Measurements from ENCODE around the gene KDM5B.

The KDM5B gene

DNA sequence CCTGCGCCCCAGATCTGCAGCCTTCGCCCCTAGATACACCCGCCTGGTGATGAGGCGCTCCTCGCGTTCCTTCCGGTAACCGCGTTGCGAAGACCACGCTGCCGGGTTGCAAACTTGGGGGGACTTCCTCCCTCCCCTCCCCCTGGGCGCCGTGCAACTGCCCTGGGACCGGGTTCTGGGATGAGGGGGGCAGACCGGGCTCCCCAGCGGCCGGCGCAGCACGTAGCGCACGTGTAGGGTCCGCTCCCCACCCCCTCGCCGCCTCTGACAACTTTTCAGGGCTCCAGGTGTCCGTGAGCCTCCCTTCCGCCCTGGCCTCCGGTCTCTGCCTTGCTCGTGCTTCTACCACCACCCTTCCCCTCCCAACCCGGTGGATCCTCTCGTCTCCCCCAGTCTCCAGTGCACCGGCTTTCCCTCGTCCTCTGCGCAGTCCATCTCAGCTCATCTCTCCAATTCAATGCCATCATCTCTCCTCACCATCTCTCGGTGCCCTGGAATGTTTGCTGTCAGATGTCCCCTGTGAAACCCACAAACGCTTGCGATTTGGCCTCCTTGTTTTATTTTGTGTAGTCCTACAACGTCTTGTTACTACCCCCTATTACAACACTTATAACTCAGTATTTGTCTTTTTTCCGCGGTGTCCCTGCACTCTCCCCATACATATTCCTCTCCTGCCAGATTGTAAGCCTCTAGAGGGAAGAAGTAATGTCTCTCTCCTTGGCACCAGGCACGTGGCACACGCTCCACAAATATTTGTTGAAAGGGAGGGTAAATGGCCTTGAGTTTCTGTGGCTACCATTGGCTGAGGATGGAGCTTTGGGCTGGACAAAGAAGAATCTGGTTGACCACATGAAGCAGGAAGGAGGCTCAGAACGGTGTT is 3.3 kb upstream of the KDM5B start:
- Histone ChIP-seq H3K4me3 (replicated peaks; ENCODE audit: low read depth, low read length) (peak overlapping the region; percentile 71), H3K27me3 (replicated peaks; ENCODE audit: control insufficient read depth, insufficient read depth, low read length) (peaks cover 4% of the 10 kb centered on the region), H3K36me3 (ENCODE audit: control insufficient read depth, insufficient read depth, low read length) (no peaks in the 10 kb centered on the region)
- TF ChIP-seq, protein P1, sequence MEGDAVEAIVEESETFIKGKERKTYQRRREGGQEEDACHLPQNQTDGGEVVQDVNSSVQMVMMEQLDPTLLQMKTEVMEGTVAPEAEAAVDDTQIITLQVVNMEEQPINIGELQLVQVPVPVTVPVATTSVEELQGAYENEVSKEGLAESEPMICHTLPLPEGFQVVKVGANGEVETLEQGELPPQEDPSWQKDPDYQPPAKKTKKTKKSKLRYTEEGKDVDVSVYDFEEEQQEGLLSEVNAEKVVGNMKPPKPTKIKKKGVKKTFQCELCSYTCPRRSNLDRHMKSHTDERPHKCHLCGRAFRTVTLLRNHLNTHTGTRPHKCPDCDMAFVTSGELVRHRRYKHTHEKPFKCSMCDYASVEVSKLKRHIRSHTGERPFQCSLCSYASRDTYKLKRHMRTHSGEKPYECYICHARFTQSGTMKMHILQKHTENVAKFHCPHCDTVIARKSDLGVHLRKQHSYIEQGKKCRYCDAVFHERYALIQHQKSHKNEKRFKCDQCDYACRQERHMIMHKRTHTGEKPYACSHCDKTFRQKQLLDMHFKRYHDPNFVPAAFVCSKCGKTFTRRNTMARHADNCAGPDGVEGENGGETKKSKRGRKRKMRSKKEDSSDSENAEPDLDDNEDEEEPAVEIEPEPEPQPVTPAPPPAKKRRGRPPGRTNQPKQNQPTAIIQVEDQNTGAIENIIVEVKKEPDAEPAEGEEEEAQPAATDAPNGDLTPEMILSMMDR (IDR thresholded peaks at IDR 0.05; ENCODE audit: insufficient read depth, low read length, poor library complexity, severe bottlenecking) = no peak
- DNase-seq (ENCODE audit: extremely low read depth, insufficient read length) = no peak

DNA sequence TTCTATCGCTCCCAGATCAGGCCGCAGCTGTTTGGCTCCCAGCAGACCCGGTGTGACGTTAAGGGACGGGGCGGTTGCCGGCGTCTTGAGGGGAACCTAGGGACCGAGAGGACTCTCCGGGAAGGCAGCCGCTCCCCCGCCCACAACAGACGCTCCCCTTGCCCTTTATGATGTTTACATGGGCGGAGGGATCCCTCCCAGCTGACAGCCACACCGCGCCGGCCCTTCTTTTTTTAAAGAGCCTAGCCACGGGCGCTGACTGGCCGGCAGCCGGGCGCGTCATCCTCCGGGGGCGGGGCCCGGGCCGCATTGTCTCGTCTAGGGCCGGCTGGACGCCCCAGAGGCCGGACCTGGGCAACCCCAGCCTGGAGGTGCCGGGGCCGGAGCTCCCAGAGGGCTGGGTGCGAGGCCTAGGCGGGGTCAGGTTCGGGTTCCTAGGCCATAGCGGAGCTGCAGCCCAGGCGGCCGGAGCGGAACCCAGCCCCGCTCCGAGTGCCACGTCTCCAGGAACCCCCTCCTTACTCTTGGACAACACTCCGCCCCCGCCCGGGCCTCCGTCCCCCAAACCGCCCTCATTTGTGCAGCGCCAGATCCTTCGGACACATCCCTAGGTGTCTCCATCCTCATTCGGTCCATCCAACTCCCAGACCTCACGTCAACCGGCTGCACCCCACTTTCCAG is 2.5 kb upstream of the KDM5B start, which contains the start of gene PCAT6:
PCAT6 (plus strand) TSS at position 340 of the 681 bp plus-strand sequence.
- Histone ChIP-seq H3K27me3 (replicated peaks; ENCODE audit: control insufficient read depth, insufficient read depth, low read length) (peaks cover 4% of the 10 kb centered on the region), H3K36me3 (ENCODE audit: control insufficient read depth, insufficient read depth, low read length) (no peaks in the 10 kb centered on the region), H3K4me3 (replicated peaks; ENCODE audit: low read depth, low read length) (peak within 1 kb of the TSS; percentile 71)
- TF ChIP-seq, protein P1 (IDR thresholded peaks at IDR 0.05; ENCODE audit: insufficient read depth, low read length, poor library complexity, severe bottlenecking) = no peak
- DNase-seq (ENCODE audit: extremely low read depth, insufficient read length) = peak; percentile 91

DNA sequence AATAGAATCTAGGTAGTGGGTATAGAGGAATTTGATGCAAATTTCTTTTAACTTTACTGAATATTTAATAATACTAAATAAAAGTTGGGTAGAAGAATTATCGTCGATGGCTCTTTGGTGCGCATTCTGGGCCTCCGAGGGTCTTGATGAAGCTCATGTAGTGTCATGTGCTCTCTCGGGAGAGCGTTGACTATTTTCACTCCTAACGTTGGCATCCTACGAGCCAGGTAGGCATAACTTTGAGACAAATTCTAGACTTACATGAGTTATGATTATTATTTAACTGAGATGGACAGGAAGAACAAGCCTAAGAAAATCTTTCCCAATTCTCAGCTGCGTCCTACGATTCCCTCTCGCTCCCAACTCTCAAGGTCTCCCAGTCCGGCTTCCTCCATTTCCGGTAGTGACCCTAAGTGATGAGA is 2.0 kb upstream of the KDM5B start:
- Histone ChIP-seq H3K4me3 (replicated peaks; ENCODE audit: low read depth, low read length) (peak overlapping the region; percentile 71), H3K36me3 (ENCODE audit: control insufficient read depth, insufficient read depth, low read length) (no peaks in the 10 kb centered on the region), H3K27me3 (replicated peaks; ENCODE audit: control insufficient read depth, insufficient read depth, low read length) (peaks cover 4% of the 10 kb centered on the region)
- TF ChIP-seq, protein P1 (IDR thresholded peaks at IDR 0.05; ENCODE audit: insufficient read depth, low read length, poor library complexity, severe bottlenecking) = no peak
- DNase-seq (ENCODE audit: extremely low read depth, insufficient read length) = no peak

DNA sequence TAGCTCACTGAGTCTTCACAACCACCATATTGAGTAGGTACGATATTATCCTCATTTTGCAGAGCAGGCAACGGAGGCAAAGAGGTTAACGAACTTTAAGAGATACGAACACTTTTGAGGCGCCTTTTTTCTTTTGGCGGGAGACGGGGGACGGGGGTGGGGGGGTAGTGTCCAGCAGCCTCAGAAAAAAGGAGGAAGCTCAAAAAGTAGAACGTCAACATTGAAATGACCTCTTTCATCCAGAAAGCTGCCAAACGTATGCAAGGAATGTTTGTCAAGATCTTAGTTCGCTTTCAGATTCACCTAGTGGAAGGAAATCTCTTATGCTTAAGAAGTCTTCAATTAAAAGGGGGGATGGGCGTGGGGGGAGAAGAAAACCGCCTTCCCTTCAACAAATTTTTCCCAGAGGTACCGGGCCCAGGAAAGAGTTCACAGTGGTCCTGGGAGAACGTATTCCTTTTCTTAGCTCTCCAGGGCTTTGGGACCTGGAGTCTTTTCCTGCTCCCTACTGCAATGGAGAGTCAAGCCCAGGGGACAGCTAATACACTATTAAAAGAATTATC is 1.5 kb upstream of the KDM5B start:
- Histone ChIP-seq H3K4me3 (replicated peaks; ENCODE audit: low read depth, low read length) (no peak overlapping the region), H3K27me3 (replicated peaks; ENCODE audit: control insufficient read depth, insufficient read depth, low read length) (peaks cover 4% of the 10 kb centered on the region), H3K36me3 (ENCODE audit: control insufficient read depth, insufficient read depth, low read length) (no peaks in the 10 kb centered on the region)
- TF ChIP-seq, protein P1 (IDR thresholded peaks at IDR 0.05; ENCODE audit: insufficient read depth, low read length, poor library complexity, severe bottlenecking) = no peak
- DNase-seq (ENCODE audit: extremely low read depth, insufficient read length) = no peak

DNA sequence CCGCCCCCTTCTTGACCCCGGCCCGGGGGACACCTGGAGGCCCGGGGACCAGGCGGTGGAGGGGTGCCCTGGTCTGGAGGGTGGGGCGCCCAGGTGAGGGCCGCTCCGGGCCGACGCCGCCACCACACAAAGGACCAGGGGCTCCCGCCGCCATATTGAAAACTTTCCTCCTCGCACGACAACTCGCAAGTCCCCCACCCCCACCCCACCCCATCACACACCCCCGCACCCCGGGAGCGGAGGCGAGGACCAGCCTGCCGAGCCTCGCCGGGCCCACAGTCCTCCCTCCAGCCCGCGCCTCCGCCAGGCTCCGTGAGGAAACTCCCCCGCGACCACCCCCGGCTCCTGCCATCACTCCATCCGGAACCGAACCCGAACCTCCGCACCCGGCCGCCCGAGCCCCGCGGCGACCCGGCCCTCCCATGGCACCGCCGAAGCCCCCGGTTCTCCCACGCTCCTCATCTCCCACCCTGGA is 733 bp downstream of the KDM5B start:
- no peaks in the 10 kb centered on the region for H3K36me3 ChIP-seq (ENCODE audit: control insufficient read depth, insufficient read depth, low read length)
- TF ChIP-seq, protein P1 (IDR thresholded peaks at IDR 0.05; ENCODE audit: insufficient read depth, low read length, poor library complexity, severe bottlenecking) = no peak
- H3K27me3 ChIP-seq (replicated peaks; ENCODE audit: control insufficient read depth, insufficient read depth, low read length) = peaks cover 4% of the 10 kb centered on the region
- DNase-seq (ENCODE audit: extremely low read depth, insufficient read length) = peak; percentile 51
- peak overlapping the region; percentile 73 for H3K4me3 ChIP-seq (replicated peaks; ENCODE audit: low read depth, low read length)
